IPS-15b (cell line): ENCODE results near the gene KMT5B.

Experiments used
- H3K27me3 ChIP-seq: one replicate; pipeline ENCODE4 v1.6.1; 2013; ENCODE audit warnings: low read length; ENCODE audit not compliant: control insufficient read depth, insufficient read depth
- H3K36me3 ChIP-seq: one replicate; pipeline ENCODE4 v1.6.1; 2013; ENCODE audit warnings: low read length; ENCODE audit not compliant: control insufficient read depth, insufficient read depth
- H3K4me1 ChIP-seq: one replicate; pipeline ENCODE4 v1.6.1; 2013; ENCODE audit warnings: mild to moderate bottlenecking, low read length; ENCODE audit not compliant: control insufficient read depth, insufficient read depth
- H3K4me3 ChIP-seq: one replicate; pipeline ENCODE4 v1.5.1; 2013; ENCODE audit warnings: low read depth, low read length
- H3K9ac ChIP-seq: one replicate; pipeline ENCODE4 v1.6.1; 2013; ENCODE audit warnings: low read depth, mild to moderate bottlenecking, low read length
- H3K9me3 ChIP-seq: one replicate; pipeline ENCODE4 v1.6.1; 2013; ENCODE audit warnings: mild to moderate bottlenecking, low read length; ENCODE audit not compliant: control insufficient read depth, insufficient read depth

The KMT5B gene

GRCh38 chr11:68196219-68196618 lies 16.9 kb downstream of the KMT5B start:
- no peak overlapping the region for H3K9ac ChIP-seq
- H3K4me3 ChIP-seq, result no peak overlapping the region
- H3K9me3 ChIP-seq, result no peaks in the 10 kb centered on the region
- no peaks in the 10 kb centered on the region for H3K36me3 ChIP-seq
- H3K27me3 ChIP-seq, result no peaks in the 10 kb centered on the region
- no peaks in the 10 kb centered on the region for H3K4me1 ChIP-seq

DNA sequence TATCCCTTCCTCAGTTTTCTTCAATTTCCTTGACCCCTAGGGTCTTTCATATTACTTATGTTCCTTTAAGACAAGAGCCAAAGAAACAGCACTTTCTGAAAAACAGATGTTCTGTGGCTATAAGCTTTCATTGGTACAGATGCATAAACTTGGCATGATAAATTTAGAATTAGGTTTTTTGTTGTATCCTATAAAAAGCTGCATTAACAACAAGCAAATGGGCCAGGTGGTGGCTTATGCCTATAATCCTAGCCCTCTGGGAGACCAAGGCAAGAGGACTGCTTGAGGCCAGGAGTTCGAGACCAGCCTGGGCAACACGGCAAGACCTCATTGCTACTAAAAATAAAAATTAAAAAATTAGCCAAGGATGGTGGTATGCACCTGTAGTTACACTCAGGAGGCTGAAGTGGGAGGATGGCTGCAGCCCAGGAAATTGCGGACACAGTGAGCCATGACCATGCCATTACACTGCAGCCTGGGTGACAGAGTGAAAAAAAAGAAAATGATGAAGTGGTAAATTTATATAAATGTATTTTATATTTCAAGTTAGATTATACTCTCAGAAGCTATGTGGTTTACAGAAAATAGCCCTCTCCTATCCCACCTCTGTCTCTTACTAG lies 18.3 kb downstream of the KMT5B start:
- Histone ChIP-seq H3K9ac (no peak overlapping the region), H3K36me3 (no peaks in the 10 kb centered on the region), H3K9me3 (no peaks in the 10 kb centered on the region), H3K4me1 (no peaks in the 10 kb centered on the region), H3K4me3 (no peak overlapping the region), H3K27me3 (no peaks in the 10 kb centered on the region)

GRCh38 chr11:68193018-68193417 lies 20.1 kb downstream of the KMT5B start:
- H3K4me1 ChIP-seq, result no peaks in the 10 kb centered on the region
- H3K4me3 ChIP-seq, result no peak overlapping the region
- H3K36me3 ChIP-seq, result no peaks in the 10 kb centered on the region
- no peak overlapping the region for H3K9ac ChIP-seq
- no peaks in the 10 kb centered on the region for H3K27me3 ChIP-seq
- no peaks in the 10 kb centered on the region for H3K9me3 ChIP-seq

- H3K9me3 ChIP-seq, result no peaks in the 10 kb centered on the region
- H3K4me1 ChIP-seq, result no peaks in the 10 kb centered on the region
- H3K9ac ChIP-seq, result no peak overlapping the region
- H3K4me3 ChIP-seq, result no peak overlapping the region
- H3K27me3 ChIP-seq, result no peaks in the 10 kb centered on the region
- H3K36me3 ChIP-seq, result no peaks in the 10 kb centered on the region
Observed at GRCh38 chr11:68191661-68192579, 21.2 kb downstream of the KMT5B start.

GRCh38 chr11:68189888-68190287 lies 23.2 kb downstream of the KMT5B start:
- H3K4me3 ChIP-seq, result no peak overlapping the region

DNA sequence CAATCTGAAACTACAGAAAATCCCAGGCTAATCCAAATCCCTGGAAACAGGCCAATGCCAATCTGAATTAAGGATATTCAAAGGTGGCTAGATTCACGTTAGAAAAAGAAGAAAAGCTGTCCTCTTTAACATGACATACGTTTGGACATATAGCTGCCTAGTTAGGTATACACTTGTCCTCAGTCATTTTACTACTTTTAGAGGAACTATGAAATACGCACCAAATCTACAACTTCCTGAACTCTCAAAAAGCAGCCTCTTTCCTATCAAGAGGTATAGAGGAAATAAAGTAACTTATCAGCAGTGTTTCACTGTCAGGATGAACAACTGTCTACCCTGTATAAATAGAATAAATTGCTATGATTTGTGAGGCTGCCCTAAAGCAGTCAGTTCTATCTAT lies 24.0 kb downstream of the KMT5B start:
- Histone ChIP-seq H3K4me3 (no peak overlapping the region), H3K9me3 (no peaks in the 10 kb centered on the region), H3K36me3 (no peaks in the 10 kb centered on the region), H3K4me1 (peaks cover 8% of the 10 kb centered on the region), H3K27me3 (no peaks in the 10 kb centered on the region), H3K9ac (no peak overlapping the region)

More at GRCh38 chr11:68189888-68190287, 23.2 kb downstream of the KMT5B start:
- Histone ChIP-seq H3K9me3 (no peaks in the 10 kb centered on the region), H3K27me3 (no peaks in the 10 kb centered on the region), H3K4me1 (peaks cover 8% of the 10 kb centered on the region), H3K9ac (no peak overlapping the region), H3K36me3 (no peaks in the 10 kb centered on the region)

GRCh38 chr11:68186061-68186460 lies 27.0 kb downstream of the KMT5B start:
- no peak overlapping the region for H3K4me3 ChIP-seq
- peaks cover 8% of the 10 kb centered on the region for H3K4me1 ChIP-seq
- peaks cover 6% of the 10 kb centered on the region for H3K36me3 ChIP-seq
- H3K9me3 ChIP-seq, result no peaks in the 10 kb centered on the region
- no peak overlapping the region for H3K9ac ChIP-seq
- no peaks in the 10 kb centered on the region for H3K27me3 ChIP-seq

- Histone ChIP-seq H3K27me3 (no peaks in the 10 kb centered on the region), H3K36me3 (peaks cover 6% of the 10 kb centered on the region), H3K4me1 (peaks cover 11% of the 10 kb centered on the region), H3K9me3 (no peaks in the 10 kb centered on the region), H3K4me3 (no peak overlapping the region), H3K9ac (no peak overlapping the region)
Observed at GRCh38 chr11:68181719-68182451, 31.2 kb downstream of the KMT5B start.

DNA sequence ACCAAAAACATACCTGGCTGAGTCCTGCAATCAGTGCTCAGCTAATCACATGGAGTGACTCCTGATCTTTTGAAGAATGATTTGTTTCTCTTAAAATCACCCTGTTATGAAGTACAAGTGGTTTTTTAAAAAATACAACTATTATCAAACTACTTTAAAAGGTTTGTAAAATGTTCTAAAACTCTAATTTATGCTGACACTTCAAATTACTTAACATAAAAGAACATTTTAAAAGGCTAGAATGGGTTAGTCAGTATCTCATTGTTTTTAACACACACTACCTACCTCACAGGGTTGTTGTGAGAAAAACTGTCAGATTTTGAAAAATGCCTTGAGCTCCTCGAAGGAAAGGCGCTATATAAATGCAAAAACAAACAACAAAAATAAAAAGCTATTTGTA lies 33.2 kb downstream of the KMT5B start:
- H3K36me3 ChIP-seq, result peaks cover 6% of the 10 kb centered on the region
- no peak overlapping the region for H3K9ac ChIP-seq
- H3K4me1 ChIP-seq, result peaks cover 4% of the 10 kb centered on the region
- H3K4me3 ChIP-seq, result no peak overlapping the region
- no peaks in the 10 kb centered on the region for H3K9me3 ChIP-seq
- H3K27me3 ChIP-seq, result no peaks in the 10 kb centered on the region

- Histone ChIP-seq H3K9ac (no peak overlapping the region), H3K4me3 (no peak overlapping the region), H3K27me3 (no peaks in the 10 kb centered on the region), H3K4me1 (peaks cover 4% of the 10 kb centered on the region), H3K9me3 (no peaks in the 10 kb centered on the region), H3K36me3 (no peaks in the 10 kb centered on the region)
Observed at GRCh38 chr11:68177877-68178276, 35.2 kb downstream of the KMT5B start.

GRCh38 chr11:68173926-68174325 lies 39.2 kb downstream of the KMT5B start:
- H3K9me3 ChIP-seq, result no peaks in the 10 kb centered on the region
- peaks cover 10% of the 10 kb centered on the region for H3K36me3 ChIP-seq
- no peak overlapping the region for H3K4me3 ChIP-seq
- no peaks in the 10 kb centered on the region for H3K27me3 ChIP-seq
- H3K4me1 ChIP-seq, result no peaks in the 10 kb centered on the region
- H3K9ac ChIP-seq, result no peak overlapping the region
